Cardiac muscle cell (in vitro differentiated cells and primary cell): ENCODE measurements around the gene RYR3. TPM values are rescaled to one million over a fixed set of nuclear protein-coding genes. Genes with fewer than 3 reads are reported as not detected.

Experiments
- DNase-seq, 2 donors: peaks; one replicate each; pipeline versions ENCODE4 v3.0.0 to v3.0.0-alpha.2; 2010 to 2017; ENCODE audit warnings: low read depth in 1 of 2, low spot score in 1 of 2
- H3K27ac ChIP-seq: fragments of 200-600 bp; sonication (generic); 2 replicates; pipeline ENCODE4 v1.5.1; 2016
- H3K27me3 ChIP-seq: fragments of 200-600 bp; sonication (generic); 2 replicates; pipeline ENCODE4 v1.6.0; 2016; ENCODE audit warnings: control low read depth
- H3K36me3 ChIP-seq: fragments of 200-600 bp; sonication (generic); 2 replicates; pipeline ENCODE4 v1.5.1; 2016; ENCODE audit warnings: control low read depth
- H3K4me1 ChIP-seq: fragments of 200-600 bp; sonication (generic); 2 replicates; pipeline ENCODE4 v1.8.1; 2017; ENCODE audit warnings: low read depth, mild to moderate bottlenecking, mixed run types
- H3K4me3 ChIP-seq: fragments of 200-600 bp; sonication (generic); 2 replicates; pipeline ENCODE4 v1.5.1; 2016; ENCODE audit warnings: mild to moderate bottlenecking
- H3K9me3 ChIP-seq: fragments of 200-600 bp; sonication (generic); 2 replicates; pipeline ENCODE4 v1.5.1; 2017; ENCODE audit warnings: low read depth, mild to moderate bottlenecking, control low read depth
- polyA plus RNA-seq: library from polyadenylated mRNA; unstranded; fragments of >200 nt; fragmentation: Nextera tagmentation; extraction: Ambion mirVana; gene quantifications from 2 replicates; pipeline ENCODE4 v1.2.1, GENCODE V29; 2016
- total RNA-seq: library from RNA; depleted of rRNA; stranded (reverse); fragments of >200 nt; gene quantifications from 2 replicates; pipeline ENCODE4 v1.2.3, GENCODE V29; 2016
- TF ChIP-seq, protein P1 (sequence below): IDR thresholded peaks from 2 replicates; pipeline ENCODE4 v1.5.1; 2012; ENCODE audit warnings: low read depth, mild to moderate bottlenecking, low read length

Gene RYR3
- total and polyA plus RNA-seq, 2 experiments from 2014 or later: 0.39 to 0.54 TPM

GRCh38 chr15:33380406-33380805, 69.6 kb downstream of the RYR3 start:
- Histone ChIP-seq H3K36me3 (no peaks in the 10 kb centered on the region), H3K4me3 (no peak overlapping the region), H3K27ac (peak overlapping the region; percentile 79), H3K9me3 (no peaks in the 10 kb centered on the region), H3K4me1 (peaks cover 15% of the 10 kb centered on the region), H3K27me3 (no peaks in the 10 kb centered on the region)
- TF ChIP-seq, protein P1, sequence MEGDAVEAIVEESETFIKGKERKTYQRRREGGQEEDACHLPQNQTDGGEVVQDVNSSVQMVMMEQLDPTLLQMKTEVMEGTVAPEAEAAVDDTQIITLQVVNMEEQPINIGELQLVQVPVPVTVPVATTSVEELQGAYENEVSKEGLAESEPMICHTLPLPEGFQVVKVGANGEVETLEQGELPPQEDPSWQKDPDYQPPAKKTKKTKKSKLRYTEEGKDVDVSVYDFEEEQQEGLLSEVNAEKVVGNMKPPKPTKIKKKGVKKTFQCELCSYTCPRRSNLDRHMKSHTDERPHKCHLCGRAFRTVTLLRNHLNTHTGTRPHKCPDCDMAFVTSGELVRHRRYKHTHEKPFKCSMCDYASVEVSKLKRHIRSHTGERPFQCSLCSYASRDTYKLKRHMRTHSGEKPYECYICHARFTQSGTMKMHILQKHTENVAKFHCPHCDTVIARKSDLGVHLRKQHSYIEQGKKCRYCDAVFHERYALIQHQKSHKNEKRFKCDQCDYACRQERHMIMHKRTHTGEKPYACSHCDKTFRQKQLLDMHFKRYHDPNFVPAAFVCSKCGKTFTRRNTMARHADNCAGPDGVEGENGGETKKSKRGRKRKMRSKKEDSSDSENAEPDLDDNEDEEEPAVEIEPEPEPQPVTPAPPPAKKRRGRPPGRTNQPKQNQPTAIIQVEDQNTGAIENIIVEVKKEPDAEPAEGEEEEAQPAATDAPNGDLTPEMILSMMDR: no peak
- DNase-seq: peak in 1 of 2 donors; percentile 61

- H3K9me3 ChIP-seq: no peaks in the 10 kb centered on the region
- H3K27me3 ChIP-seq: no peaks in the 10 kb centered on the region
- no peak overlapping the region for H3K27ac ChIP-seq
- H3K4me3 ChIP-seq: no peak overlapping the region
- TF ChIP-seq, protein P1: no peak
- no peak for DNase-seq
- H3K4me1 ChIP-seq: peaks cover 15% of the 10 kb centered on the region
- H3K36me3 ChIP-seq: no peaks in the 10 kb centered on the region
Measured at GRCh38 chr15:33382491-33382890, 71.7 kb downstream of the RYR3 start.

GRCh38 chr15:33384307-33384706, 73.5 kb downstream of the RYR3 start:
- Histone ChIP-seq H3K27ac (no peak overlapping the region), H3K27me3 (no peaks in the 10 kb centered on the region), H3K4me3 (no peak overlapping the region), H3K9me3 (no peaks in the 10 kb centered on the region), H3K4me1 (peaks cover 15% of the 10 kb centered on the region), H3K36me3 (no peaks in the 10 kb centered on the region)
- TF ChIP-seq, protein P1: no peak
- no peak for DNase-seq

DNA sequence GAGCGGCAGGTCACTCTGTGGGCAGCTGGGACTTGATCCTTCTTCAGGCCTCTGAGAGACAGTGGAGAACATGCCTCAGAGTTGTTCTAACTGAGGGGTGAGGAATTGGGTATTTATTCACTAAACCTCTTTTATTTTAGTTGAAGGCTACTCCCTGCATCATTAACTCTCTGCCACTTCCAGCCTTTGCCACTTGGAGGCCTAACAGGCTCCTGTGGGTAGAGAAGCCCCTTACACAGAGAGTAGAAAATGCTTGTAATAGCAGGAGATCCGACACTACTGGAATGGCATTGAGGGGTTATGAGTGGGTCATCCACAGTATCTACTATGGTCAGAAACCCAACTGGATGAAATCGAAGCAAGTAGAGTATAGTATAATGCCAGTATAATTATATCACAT, 81.7 kb downstream of the RYR3 start:
- Histone ChIP-seq H3K4me1 (peaks cover 23% of the 10 kb centered on the region), H3K27me3 (no peaks in the 10 kb centered on the region), H3K4me3 (no peak overlapping the region), H3K9me3 (no peaks in the 10 kb centered on the region), H3K36me3 (no peaks in the 10 kb centered on the region), H3K27ac (no peak overlapping the region)
- TF ChIP-seq, protein P1: no peak
- no peak for DNase-seq

- TF ChIP-seq, protein P1: no peak
- Histone ChIP-seq H3K4me1 (peaks cover 23% of the 10 kb centered on the region), H3K9me3 (no peaks in the 10 kb centered on the region), H3K27me3 (no peaks in the 10 kb centered on the region), H3K36me3 (no peaks in the 10 kb centered on the region), H3K27ac (no peak overlapping the region), H3K4me3 (no peak overlapping the region)
- no peak for DNase-seq
Measured at GRCh38 chr15:33393546-33393945, 82.8 kb downstream of the RYR3 start.

DNA sequence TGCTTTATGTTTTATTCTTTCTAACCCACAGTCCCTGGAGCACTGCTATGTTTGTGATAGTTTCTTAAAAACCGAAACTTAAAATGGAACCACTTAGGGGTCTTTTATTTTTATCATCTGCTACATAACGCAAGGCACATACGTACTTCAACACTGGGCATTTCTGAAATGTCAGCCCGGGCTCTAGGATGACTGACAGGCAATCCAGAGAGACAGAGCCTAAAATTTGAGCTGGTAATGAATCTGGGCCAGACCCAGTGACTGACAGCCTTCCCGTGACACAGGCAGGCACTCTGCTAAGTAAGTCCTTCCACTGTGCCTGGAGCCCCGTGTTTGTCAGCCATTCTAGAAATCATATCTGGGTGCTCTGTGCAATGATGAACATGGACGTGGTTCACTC, 84.6 kb downstream of the RYR3 start:
- TF ChIP-seq, protein P1: no peak
- Histone ChIP-seq H3K27me3 (no peaks in the 10 kb centered on the region), H3K4me3 (no peak overlapping the region), H3K4me1 (peaks cover 23% of the 10 kb centered on the region), H3K9me3 (no peaks in the 10 kb centered on the region), H3K36me3 (no peaks in the 10 kb centered on the region), H3K27ac (peak overlapping the region; percentile 56)
- DNase-seq: no peak
